Left renal pelvis (tissue), 4 donors: ENCODE measurements around the gene INO80C. TPM values are rescaled to one million over a fixed set of nuclear protein-coding genes. Genes with fewer than 3 reads are reported as not detected.
"Not testable (repeated sequence)": the region's sequence is repeated elsewhere in the genome, so short reads cannot be mapped to it uniquely, and the experiment has no call there.

Source experiments
- DNase-seq, 4 donors: peaks; one replicate each; pipeline ENCODE4 v3.0.0-alpha.2; 2013; ENCODE audit warnings: low read depth in 4 of 4, low spot score in 3 of 4
- polyA plus RNA-seq, 4 donors: library from polyadenylated mRNA; unstranded; fragments of 120-200 nt; gene quantifications; one replicate each; pipeline ENCODE4 v1.2.1, GENCODE V29; 2013; ENCODE audit not compliant: insufficient read length in 4 of 4

INO80C gene
- polyA plus RNA-seq, 4 donors: 16.4 to 35.5 (median 26.0) TPM

GRCh38 chr18:35463827-35464226 is 33.9 kb downstream of the INO80C start:
- DNase-seq: no peak

- no peak for DNase-seq
Observed at GRCh38 chr18:35463050-35463449, 34.7 kb downstream of the INO80C start.

GRCh38 chr18:35460736-35461161 is 37.0 kb downstream of the INO80C start:
- DNase-seq: no peak

- no peak for DNase-seq
Observed at GRCh38 chr18:35459997-35460396, 37.8 kb downstream of the INO80C start.

GRCh38 chr18:35458677-35459441 is 38.9 kb downstream of the INO80C start:
- DNase-seq: no peak

- peak in 1 of 4 donors; percentile 50 for DNase-seq
Observed at GRCh38 chr18:35458271-35458670, 39.5 kb downstream of the INO80C start.

GRCh38 chr18:35457140-35457704 is 40.5 kb downstream of the INO80C start:
- DNase-seq: no peak

GRCh38 chr18:35455926-35456763 is 41.6 kb downstream of the INO80C start:
- no peak for DNase-seq

- DNase-seq: no peak
Observed at GRCh38 chr18:35454803-35455202, 43.0 kb downstream of the INO80C start.

- not testable (repeated sequence) for DNase-seq
Observed at GRCh38 chr18:35453065-35453464, 44.7 kb downstream of the INO80C start.

GRCh38 chr18:35451916-35452315 is 45.8 kb downstream of the INO80C start:
- no peak for DNase-seq

GRCh38 chr18:35451032-35451431 is 46.7 kb downstream of the INO80C start:
- DNase-seq: no peak

- DNase-seq: no peak
Observed at GRCh38 chr18:35444636-35445035, 53.1 kb downstream of the INO80C start.

GRCh38 chr18:35443847-35444246 is 53.9 kb downstream of the INO80C start:
- DNase-seq: no peak

- DNase-seq: no peak
Observed at GRCh38 chr18:35443434-35443833, 54.3 kb downstream of the INO80C start.

- no peak for DNase-seq
Observed at GRCh38 chr18:35442701-35443100, 55.1 kb downstream of the INO80C start.

GRCh38 chr18:35441857-35442595 is 55.7 kb downstream of the INO80C start:
- no peak for DNase-seq

GRCh38 chr18:35438480-35439234 is 59.1 kb downstream of the INO80C start:
- DNase-seq: no peak

GRCh38 chr18:35437836-35438235 is 59.9 kb downstream of the INO80C start:
- DNase-seq: no peak

- DNase-seq: no peak
Observed at GRCh38 chr18:35436076-35436649, 61.6 kb downstream of the INO80C start.
